OCI-LY1 (cell line): ENCODE measurements around the gene LCMT2.

Experiments used
- EZH2 ChIP-seq: fragments of 200-600 bp; sonication (generic), shearing (Covaris generic); IDR thresholded peaks from 2 replicates; pipeline ENCODE4 v1.8.0; 2017; ENCODE audit warnings: borderline replicate concordance, mixed run types, mild to moderate bottlenecking, antibody characterized with exemption, low read length, moderate library complexity, mixed read lengths
- TF ChIP-seq, protein P1 (sequence below): fragments of 200-600 bp; sonication (generic), shearing (Covaris generic); IDR thresholded peaks from 2 replicates; pipeline ENCODE4 v1.5.1; 2017; ENCODE audit warnings: mild to moderate bottlenecking, antibody characterized with exemption, low read length, moderate library complexity, mixed read lengths

GRCh38 chr15:43361313-43361903, 31.0 kb upstream of the LCMT2 start:
- TF ChIP-seq, protein P1, sequence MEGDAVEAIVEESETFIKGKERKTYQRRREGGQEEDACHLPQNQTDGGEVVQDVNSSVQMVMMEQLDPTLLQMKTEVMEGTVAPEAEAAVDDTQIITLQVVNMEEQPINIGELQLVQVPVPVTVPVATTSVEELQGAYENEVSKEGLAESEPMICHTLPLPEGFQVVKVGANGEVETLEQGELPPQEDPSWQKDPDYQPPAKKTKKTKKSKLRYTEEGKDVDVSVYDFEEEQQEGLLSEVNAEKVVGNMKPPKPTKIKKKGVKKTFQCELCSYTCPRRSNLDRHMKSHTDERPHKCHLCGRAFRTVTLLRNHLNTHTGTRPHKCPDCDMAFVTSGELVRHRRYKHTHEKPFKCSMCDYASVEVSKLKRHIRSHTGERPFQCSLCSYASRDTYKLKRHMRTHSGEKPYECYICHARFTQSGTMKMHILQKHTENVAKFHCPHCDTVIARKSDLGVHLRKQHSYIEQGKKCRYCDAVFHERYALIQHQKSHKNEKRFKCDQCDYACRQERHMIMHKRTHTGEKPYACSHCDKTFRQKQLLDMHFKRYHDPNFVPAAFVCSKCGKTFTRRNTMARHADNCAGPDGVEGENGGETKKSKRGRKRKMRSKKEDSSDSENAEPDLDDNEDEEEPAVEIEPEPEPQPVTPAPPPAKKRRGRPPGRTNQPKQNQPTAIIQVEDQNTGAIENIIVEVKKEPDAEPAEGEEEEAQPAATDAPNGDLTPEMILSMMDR: no peak
- TF ChIP-seq EZH2: no peak
